NOMO-1 (cell line): Measurements from ENCODE around the gene IQGAP1.
"Not testable (repeated sequence)": the region's sequence is repeated elsewhere in the genome, so short reads cannot be mapped to it uniquely, and the experiment has no call there.

Experiments used
- DNase-seq, 2 experiments: peaks; one replicate each; lab custom pipeline; 2025; ENCODE audit not compliant: unreplicated experiment in 2 of 2; lab: John Stamatoyannopoulos, UW

The IQGAP1 gene

GRCh38 chr15:90481023-90481422, 93.0 kb downstream of the IQGAP1 start:
- DNase-seq: peak; percentile 69 to 77

- DNase-seq: peak in 1 of 2 experiments; percentile 21
Measured at GRCh38 chr15:90482124-90483011, 94.3 kb downstream of the IQGAP1 start.

- DNase-seq: no peak
Measured at GRCh38 chr15:90483012-90483307, 94.9 kb downstream of the IQGAP1 start.

- DNase-seq: no peak
Measured at GRCh38 chr15:90483637-90484036, 95.6 kb downstream of the IQGAP1 start.

GRCh38 chr15:90487186-90487585, 99.1 kb downstream of the IQGAP1 start:
- no peak for DNase-seq

GRCh38 chr15:90489514-90489913, 101.5 kb downstream of the IQGAP1 start:
- DNase-seq: no peak

GRCh38 chr15:90489944-90490343, 101.9 kb downstream of the IQGAP1 start:
- DNase-seq: no peak

- no peak for DNase-seq
Measured at GRCh38 chr15:90493647-90494046, 105.6 kb downstream of the IQGAP1 start.

GRCh38 chr15:90495067-90495466, 107.0 kb downstream of the IQGAP1 start:
- no peak for DNase-seq

GRCh38 chr15:90496791-90497190, 108.7 kb downstream of the IQGAP1 start:
- no peak for DNase-seq

- no peak for DNase-seq
Measured at GRCh38 chr15:90497376-90497775, 109.3 kb downstream of the IQGAP1 start.

- no peak for DNase-seq
Measured at GRCh38 chr15:90497912-90498311, 109.9 kb downstream of the IQGAP1 start.

- DNase-seq: no peak
Measured at GRCh38 chr15:90500171-90500570, 112.1 kb downstream of the IQGAP1 start.

GRCh38 chr15:90501898-90502297, 113.9 kb downstream of the IQGAP1 start:
- DNase-seq: no peak

GRCh38 chr15:90510781-90511180, 122.7 kb downstream of the IQGAP1 start:
- not testable (repeated sequence) for DNase-seq

GRCh38 chr15:90511211-90511618, 123.2 kb downstream of the IQGAP1 start:
- DNase-seq: not testable (repeated sequence)

GRCh38 chr15:90512276-90512675, 124.2 kb downstream of the IQGAP1 start:
- no peak for DNase-seq

- no peak for DNase-seq
Measured at GRCh38 chr15:90512981-90513380, 124.9 kb downstream of the IQGAP1 start.

GRCh38 chr15:90513448-90513847, 125.4 kb downstream of the IQGAP1 start:
- no peak for DNase-seq

- DNase-seq: not testable (repeated sequence)
Measured at GRCh38 chr15:90513893-90514292, 125.9 kb downstream of the IQGAP1 start.

GRCh38 chr15:90519688-90520087, 131.6 kb downstream of the IQGAP1 start:
- no peak for DNase-seq

GRCh38 chr15:90520365-90520764, 132.3 kb downstream of the IQGAP1 start:
- DNase-seq: no peak

GRCh38 chr15:90523373-90523772, 135.3 kb downstream of the IQGAP1 start:
- no peak for DNase-seq
